Activated T-cell treated with anti-CD3 and anti-CD28 coated beads, Interleukin-2, amount 50 U/mL, for 72 hours (primary cell): ENCODE data around the gene SCAF11. TPM values are rescaled to one million over a fixed set of nuclear protein-coding genes. Genes with fewer than 3 reads are reported as not detected.
A peak's percentile ranks its signal among the peaks of the same experiment; 100 is the strongest.

Experiments used
- ATAC-seq, 2 donors: fragments of 150-1000 bp; cut with Tn5 transposase; replicated peaks in 1 of 2; 2 replicates each; pipeline ENCODE4 v1.10.0; 2021; ENCODE audit warnings: moderate library complexity in 2 of 2, mild to moderate bottlenecking in 1 of 2
- DNase-seq, 2 donors: peaks; one replicate each; pipeline ENCODE4 v3.0.0; 2021 to 2022; ENCODE audit warnings: mixed read lengths in 1 of 2
- H3K27ac Mint-ChIP-seq: one replicate; pipeline ENCODE4 v1.8.0; 2022; ENCODE audit warnings: mild to moderate bottlenecking, moderate library complexity, mixed read lengths
- H3K27me3 Mint-ChIP-seq: one replicate; pipeline ENCODE4 v1.8.0; 2022; ENCODE audit warnings: low read depth, mixed read lengths
- H3K36me3 Mint-ChIP-seq, 2 donors: one replicate each; pipeline ENCODE4 v1.8.0; 2022; ENCODE audit warnings: mixed read lengths in 2 of 2, mild to moderate bottlenecking in 1 of 2; ENCODE audit not compliant: insufficient read depth in 2 of 2
- H3K4me1 Mint-ChIP-seq: one replicate; pipeline ENCODE4 v1.8.0; 2022; ENCODE audit warnings: low read depth, mixed read lengths
- H3K4me3 Mint-ChIP-seq, 2 donors: one replicate each; pipeline ENCODE4 v1.8.0; 2022; ENCODE audit warnings: mild to moderate bottlenecking in 2 of 2, mixed read lengths in 2 of 2, moderate library complexity in 2 of 2
- H3K9me3 Mint-ChIP-seq, 2 donors: one replicate each; pipeline ENCODE4 v1.8.0; 2022; ENCODE audit warnings: mixed read lengths in 2 of 2
- total RNA-seq, 2 donors: library from RNA; stranded (reverse); gene quantifications; one replicate each; pipeline ENCODE4 v1.2.3, GENCODE V29; 2022

The SCAF11 gene
- total RNA-seq, 2 donors from 2014 or later: 114 to 118 TPM

DNA sequence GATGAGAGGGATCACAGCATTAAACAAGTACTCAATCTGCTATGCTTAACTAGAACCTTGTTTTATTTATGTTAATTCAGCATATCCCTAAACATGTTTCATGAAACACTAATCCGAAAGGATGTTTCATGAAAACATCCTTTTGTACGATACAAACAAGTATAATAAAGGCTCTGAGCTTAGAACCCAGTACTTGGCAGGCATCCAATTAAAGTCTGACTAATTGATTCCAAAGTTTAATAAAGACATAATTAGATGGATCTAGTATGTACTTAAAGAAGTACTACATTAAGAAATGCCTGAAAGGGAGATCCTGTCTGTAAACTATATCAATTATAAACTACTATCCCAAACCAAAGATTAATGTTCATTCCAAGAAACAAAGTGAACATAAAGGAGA is 51.8 kb downstream of the SCAF11 start:
- Mint-ChIP-seq H3K36me3 (peaks cover 10 to 21% of the 10 kb centered on the region in 2 donors), H3K4me1 (peaks cover 5% of the 10 kb centered on the region), H3K4me3 (no peak overlapping the region), H3K9me3 (peaks cover 2 to 5% of the 10 kb centered on the region in 2 donors), H3K27ac (no peak overlapping the region), H3K27me3 (no peaks in the 10 kb centered on the region)
- ATAC-seq (no peak), DNase-seq (no peak)

GRCh38 chr12:45934956-45935355 is 55.4 kb downstream of the SCAF11 start:
- H3K27ac Mint-ChIP-seq: peak overlapping the region; percentile 33
- H3K36me3 Mint-ChIP-seq: peaks cover 2 to 12% of the 10 kb centered on the region in 2 donors
- H3K9me3 Mint-ChIP-seq: no peaks in the 10 kb centered on the region
- H3K27me3 Mint-ChIP-seq: no peaks in the 10 kb centered on the region
- DNase-seq (no peak), ATAC-seq (no peak)
- peaks cover 5% of the 10 kb centered on the region for H3K4me1 Mint-ChIP-seq
- no peak overlapping the region for H3K4me3 Mint-ChIP-seq

GRCh38 chr12:45933504-45933903 is 56.9 kb downstream of the SCAF11 start:
- H3K36me3 Mint-ChIP-seq: peaks cover 2 to 12% of the 10 kb centered on the region in 2 donors
- no peak overlapping the region for H3K4me3 Mint-ChIP-seq
- no peaks in the 10 kb centered on the region for H3K9me3 Mint-ChIP-seq
- DNase-seq: no peak
- peaks cover 5% of the 10 kb centered on the region for H3K4me1 Mint-ChIP-seq
- H3K27me3 Mint-ChIP-seq: no peaks in the 10 kb centered on the region
- ATAC-seq: no peak
- H3K27ac Mint-ChIP-seq: no peak overlapping the region

DNA sequence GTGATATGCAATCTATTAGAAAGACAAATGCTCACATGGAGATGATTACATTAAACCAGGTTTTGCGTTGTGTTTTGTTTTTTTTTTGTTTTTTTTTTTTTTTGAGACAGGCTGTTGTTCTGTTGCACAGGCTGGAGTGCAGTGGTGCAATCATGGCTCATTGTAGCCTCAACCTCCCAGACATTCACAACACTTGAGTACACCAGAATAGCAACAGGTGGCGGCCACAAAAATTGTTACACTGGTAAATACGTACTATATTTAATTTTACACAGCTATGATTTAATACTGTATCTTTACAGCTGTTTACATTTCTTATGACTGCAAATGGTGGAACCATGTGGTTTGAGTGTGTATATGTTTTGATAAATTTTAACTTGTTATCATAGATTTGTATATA is 60.0 kb downstream of the SCAF11 start:
- H3K36me3 Mint-ChIP-seq: peaks cover 6 to 23% of the 10 kb centered on the region in 2 donors
- no peaks in the 10 kb centered on the region for H3K27me3 Mint-ChIP-seq
- DNase-seq (no peak), ATAC-seq (no peak)
- H3K4me3 Mint-ChIP-seq: no peak overlapping the region
- H3K9me3 Mint-ChIP-seq: no peaks in the 10 kb centered on the region
- H3K27ac Mint-ChIP-seq: no peak overlapping the region
- H3K4me1 Mint-ChIP-seq: peaks cover 6% of the 10 kb centered on the region

DNA sequence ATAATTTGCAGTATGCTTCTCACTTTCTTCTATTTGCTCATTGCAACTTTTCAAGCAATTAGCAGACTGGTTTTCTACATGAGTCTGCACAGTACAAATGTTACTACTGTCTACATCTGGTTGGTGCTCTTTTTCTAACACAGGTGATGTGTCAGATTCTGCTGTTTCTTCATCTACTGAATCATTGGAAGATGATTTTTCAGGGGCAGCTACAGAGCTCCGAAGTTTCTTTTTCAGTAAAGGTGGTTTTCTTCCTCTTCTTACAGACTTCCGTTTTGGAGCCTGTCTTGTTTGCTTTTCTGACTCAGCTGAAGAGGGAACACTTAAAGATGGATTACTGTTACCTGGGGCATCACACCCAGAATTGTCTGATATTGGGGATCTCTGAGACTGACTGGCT is 62.1 kb downstream of the SCAF11 start:
- Mint-ChIP-seq H3K27ac (peak overlapping the region; percentile 5), H3K4me3 (no peak overlapping the region), H3K9me3 (no peaks in the 10 kb centered on the region), H3K36me3 (peaks cover 9 to 28% of the 10 kb centered on the region in 2 donors), H3K4me1 (peaks cover 6% of the 10 kb centered on the region), H3K27me3 (no peaks in the 10 kb centered on the region)
- DNase-seq (no peak), ATAC-seq (peak; percentile 73 to 85)

DNA sequence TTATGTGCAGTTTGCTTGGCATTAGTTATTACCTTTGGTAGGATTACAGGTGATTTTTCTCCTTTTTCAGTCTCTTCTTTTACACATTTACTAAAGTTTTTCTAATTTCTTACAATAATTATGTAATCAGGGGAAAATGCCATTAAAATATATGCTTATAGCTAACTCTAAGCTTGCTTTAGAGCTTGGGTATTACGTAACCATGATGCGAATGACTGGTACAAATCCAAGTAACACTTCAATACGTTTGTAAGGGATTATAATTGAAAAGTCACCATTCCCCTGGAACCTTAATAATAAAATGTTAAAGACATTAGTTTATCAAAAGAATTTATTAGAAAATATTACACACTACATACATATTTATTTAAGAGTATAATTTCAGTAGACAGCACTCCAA is 71.6 kb downstream of the SCAF11 start:
- no peak overlapping the region for H3K4me3 Mint-ChIP-seq
- no peaks in the 10 kb centered on the region for H3K9me3 Mint-ChIP-seq
- no peak overlapping the region for H3K27ac Mint-ChIP-seq
- no peaks in the 10 kb centered on the region for H3K27me3 Mint-ChIP-seq
- peaks cover 1 to 16% of the 10 kb centered on the region in 2 donors for H3K36me3 Mint-ChIP-seq
- ATAC-seq: no peak
- no peaks in the 10 kb centered on the region for H3K4me1 Mint-ChIP-seq
- no peak for DNase-seq

DNA sequence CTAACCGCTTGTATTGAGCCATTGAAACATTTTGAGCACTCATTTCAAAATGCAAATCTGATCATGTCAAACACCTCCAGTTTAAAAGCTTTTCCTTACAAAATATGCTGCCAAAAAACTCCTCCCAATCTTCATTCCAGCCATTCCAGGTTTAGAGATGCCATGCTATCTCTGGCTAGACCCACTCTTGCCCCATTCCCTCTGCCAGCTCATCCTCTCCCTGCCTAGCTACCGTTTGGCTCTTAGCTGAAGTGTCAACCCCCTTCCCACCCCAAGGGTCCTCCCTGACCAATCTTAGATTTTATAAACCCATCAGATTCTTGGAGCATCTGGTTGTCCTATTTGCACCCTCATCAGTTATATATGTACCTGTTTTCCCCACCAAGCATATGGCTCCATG is 75.0 kb downstream of the SCAF11 start:
- no peaks in the 10 kb centered on the region for H3K27me3 Mint-ChIP-seq
- no peak for DNase-seq
- H3K36me3 Mint-ChIP-seq: peaks cover 1 to 3% of the 10 kb centered on the region in 2 donors
- H3K4me1 Mint-ChIP-seq: no peaks in the 10 kb centered on the region
- no peak overlapping the region for H3K27ac Mint-ChIP-seq
- ATAC-seq: no peak
- H3K9me3 Mint-ChIP-seq: no peaks in the 10 kb centered on the region
- no peak overlapping the region for H3K4me3 Mint-ChIP-seq

DNA sequence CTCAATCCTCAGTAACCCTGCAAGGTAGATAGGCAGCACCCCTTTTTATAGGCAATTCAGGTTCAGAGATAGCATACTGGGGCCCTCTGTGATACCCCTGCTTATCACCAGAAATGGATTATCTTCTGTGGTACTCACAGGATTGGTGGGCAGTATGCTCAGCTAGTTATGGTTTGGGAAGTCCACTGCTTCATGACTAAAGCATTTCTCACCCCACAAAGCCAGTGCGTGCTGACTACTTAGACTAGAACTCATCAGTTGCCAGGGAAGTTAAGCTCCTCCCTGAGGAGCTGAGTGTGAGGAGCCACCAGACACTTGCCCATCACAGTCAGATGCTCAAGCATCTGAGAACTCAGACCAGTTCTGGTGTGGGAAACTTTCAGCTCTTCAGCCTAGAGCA is 76.3 kb downstream of the SCAF11 start:
- no peaks in the 10 kb centered on the region for H3K27me3 Mint-ChIP-seq

DNA sequence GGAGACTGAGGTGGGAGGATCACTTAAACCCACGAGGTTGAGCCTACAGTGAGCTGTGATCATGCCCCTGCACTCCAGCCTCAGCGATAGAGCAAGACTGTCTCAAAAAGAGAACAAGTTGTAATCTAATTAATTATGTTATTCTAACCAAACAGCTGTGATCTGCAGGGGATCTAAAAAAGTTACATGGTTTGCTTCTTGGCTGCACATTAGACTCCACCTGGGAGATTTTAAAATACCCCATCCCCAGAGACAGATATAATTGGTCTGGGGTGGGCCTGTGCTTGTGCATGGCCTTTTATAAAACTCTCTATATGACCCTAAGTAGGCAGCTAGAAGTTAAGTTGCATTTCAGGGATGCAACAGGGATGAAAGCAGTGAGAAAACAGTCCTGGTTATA is 76.7 kb downstream of the SCAF11 start:
- no peak overlapping the region for H3K4me3 Mint-ChIP-seq
- no peaks in the 10 kb centered on the region for H3K9me3 Mint-ChIP-seq
- no peaks in the 10 kb centered on the region for H3K27me3 Mint-ChIP-seq
- peaks cover 1 to 5% of the 10 kb centered on the region in 2 donors for H3K36me3 Mint-ChIP-seq
- DNase-seq (no peak), ATAC-seq (peak; percentile 14 to 15)
- H3K4me1 Mint-ChIP-seq: no peaks in the 10 kb centered on the region
- no peak overlapping the region for H3K27ac Mint-ChIP-seq

More for the DNA sequence above, 76.3 kb downstream of the SCAF11 start:
- H3K4me1 Mint-ChIP-seq: no peaks in the 10 kb centered on the region
- DNase-seq (no peak), ATAC-seq (peak; percentile 28 to 33)
- peaks cover 1 to 5% of the 10 kb centered on the region in 2 donors for H3K36me3 Mint-ChIP-seq
- no peaks in the 10 kb centered on the region for H3K9me3 Mint-ChIP-seq
- no peak overlapping the region for H3K4me3 Mint-ChIP-seq
- H3K27ac Mint-ChIP-seq: no peak overlapping the region

GRCh38 chr12:45912774-45913173 is 77.6 kb downstream of the SCAF11 start:
- peaks cover 0 to 7% of the 10 kb centered on the region in 2 donors for H3K36me3 Mint-ChIP-seq

GRCh38 chr12:45909041-45909713 is 81.2 kb downstream of the SCAF11 start:
- Mint-ChIP-seq H3K4me3 (no peak overlapping the region), H3K27ac (peak overlapping the region; percentile 45), H3K36me3 (peaks cover 0 to 12% of the 10 kb centered on the region in 2 donors), H3K9me3 (no peaks in the 10 kb centered on the region), H3K4me1 (no peaks in the 10 kb centered on the region), H3K27me3 (no peaks in the 10 kb centered on the region)
- ATAC-seq (no peak), DNase-seq (no peak)

More at GRCh38 chr12:45912774-45913173, 77.6 kb downstream of the SCAF11 start:
- Mint-ChIP-seq H3K27me3 (no peaks in the 10 kb centered on the region), H3K9me3 (no peaks in the 10 kb centered on the region), H3K4me3 (no peak overlapping the region), H3K4me1 (no peaks in the 10 kb centered on the region), H3K27ac (peak overlapping the region; percentile 11)
- ATAC-seq: no peak
- no peak for DNase-seq

DNA sequence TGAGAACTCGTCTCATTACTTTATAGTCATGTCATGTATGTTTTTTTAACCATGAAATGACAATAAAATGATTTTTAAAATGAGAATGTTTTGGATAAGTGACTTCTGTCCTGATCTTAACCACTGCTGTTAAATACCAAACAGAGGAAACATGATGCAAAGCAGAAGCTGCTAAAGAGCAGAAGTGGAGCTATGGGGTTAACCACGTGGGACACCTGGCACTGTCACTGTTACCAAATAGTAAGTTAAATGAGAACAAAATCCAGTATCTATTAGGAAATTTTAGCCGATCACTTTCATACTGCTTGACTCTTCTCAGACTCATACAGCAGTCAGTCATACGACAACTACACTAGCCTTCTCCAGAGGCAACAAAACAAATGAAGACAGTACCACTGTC is 82.4 kb downstream of the SCAF11 start:
- ATAC-seq: no peak
- no peaks in the 10 kb centered on the region for H3K27me3 Mint-ChIP-seq
- H3K4me1 Mint-ChIP-seq: no peaks in the 10 kb centered on the region
- H3K4me3 Mint-ChIP-seq: no peak overlapping the region
- DNase-seq: no peak
- H3K36me3 Mint-ChIP-seq: peaks cover 0 to 13% of the 10 kb centered on the region in 2 donors
- H3K27ac Mint-ChIP-seq: no peak overlapping the region
- no peaks in the 10 kb centered on the region for H3K9me3 Mint-ChIP-seq

DNA sequence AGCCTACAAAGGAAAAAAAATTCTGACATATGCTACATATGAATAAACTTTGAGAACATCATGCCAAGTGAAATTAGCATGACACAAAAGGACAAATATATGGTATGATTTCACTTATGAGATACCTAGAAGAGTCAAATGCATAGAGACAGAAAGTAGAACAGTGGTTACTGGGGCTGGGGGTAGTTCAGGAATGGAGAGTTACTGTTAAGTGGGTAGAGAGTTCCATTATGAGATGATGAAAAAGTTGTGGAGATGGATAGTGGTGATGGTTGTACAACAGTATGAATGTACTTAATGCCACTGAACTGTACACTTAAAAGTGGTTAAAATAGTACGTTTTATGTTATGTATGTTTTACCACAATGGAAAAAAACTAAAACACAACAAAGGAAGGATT is 92.3 kb downstream of the SCAF11 start:
- H3K9me3 Mint-ChIP-seq: peaks cover 0 to 1% of the 10 kb centered on the region in 2 donors
- ATAC-seq: peak; percentile 45 to 67
- peak overlapping the region; percentile 64 for H3K27ac Mint-ChIP-seq

GRCh38 chr12:45895961-45896360 is 94.4 kb downstream of the SCAF11 start:
- Mint-ChIP-seq H3K27ac (no peak overlapping the region), H3K4me1 (peaks cover 12% of the 10 kb centered on the region), H3K36me3 (peaks cover 9 to 42% of the 10 kb centered on the region in 2 donors), H3K4me3 (no peak overlapping the region), H3K27me3 (no peaks in the 10 kb centered on the region), H3K9me3 (peaks cover 0 to 1% of the 10 kb centered on the region in 2 donors)
- DNase-seq (no peak), ATAC-seq (no peak)

More for the DNA sequence above, 92.3 kb downstream of the SCAF11 start:
- peaks cover 9 to 39% of the 10 kb centered on the region in 2 donors for H3K36me3 Mint-ChIP-seq
- no peak overlapping the region for H3K4me3 Mint-ChIP-seq
- no peak for DNase-seq
- no peaks in the 10 kb centered on the region for H3K27me3 Mint-ChIP-seq
- no peaks in the 10 kb centered on the region for H3K4me1 Mint-ChIP-seq
